Activated effector memory CD4-positive, alpha-beta T cell treated with anti-CD3 and anti-CD28 coated beads, Interleukin-2, amount 50 U/mL, for 16 hours (primary cell): ENCODE measurements around the gene FANCF.

Experiments used
- DNase-seq: peaks from one replicate; pipeline ENCODE4 v3.0.0-alpha.2; 2020

Gene FANCF

DNA sequence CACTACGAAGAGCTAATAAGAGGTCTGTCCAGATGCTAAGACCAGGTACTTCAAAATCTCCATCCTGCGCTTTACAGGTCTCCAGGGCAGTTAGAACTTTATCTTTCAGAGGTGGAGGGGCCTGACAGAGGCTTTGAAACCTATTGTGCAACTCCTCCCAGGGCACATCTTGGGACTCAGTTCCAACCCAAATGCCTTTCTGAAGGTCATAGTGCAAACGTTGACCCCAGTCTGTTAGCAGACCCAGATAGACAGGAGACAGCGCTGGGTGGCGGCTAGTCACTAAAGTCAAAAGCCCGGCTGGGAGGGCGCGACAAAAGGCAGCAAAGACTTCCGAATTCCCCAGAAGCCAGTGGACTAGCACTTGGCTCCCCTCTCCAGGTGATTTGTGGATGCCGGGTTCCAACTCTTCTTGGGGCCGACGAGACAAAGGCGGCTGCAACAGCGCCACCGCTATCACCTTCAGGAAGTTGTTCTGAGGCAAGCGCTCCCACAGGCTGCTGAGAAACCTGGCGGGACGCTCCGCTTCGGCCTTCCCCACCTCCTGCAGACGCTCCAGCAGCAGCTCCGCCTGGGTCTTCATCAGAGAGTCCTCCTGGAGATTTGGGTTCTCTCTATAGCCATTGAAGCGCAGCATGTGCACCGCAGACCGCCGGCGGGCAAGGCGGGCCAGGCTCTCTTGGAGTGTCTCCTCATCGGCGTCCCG is 728 bp downstream of the FANCF start:
- DNase-seq = peak; percentile 87

DNA sequence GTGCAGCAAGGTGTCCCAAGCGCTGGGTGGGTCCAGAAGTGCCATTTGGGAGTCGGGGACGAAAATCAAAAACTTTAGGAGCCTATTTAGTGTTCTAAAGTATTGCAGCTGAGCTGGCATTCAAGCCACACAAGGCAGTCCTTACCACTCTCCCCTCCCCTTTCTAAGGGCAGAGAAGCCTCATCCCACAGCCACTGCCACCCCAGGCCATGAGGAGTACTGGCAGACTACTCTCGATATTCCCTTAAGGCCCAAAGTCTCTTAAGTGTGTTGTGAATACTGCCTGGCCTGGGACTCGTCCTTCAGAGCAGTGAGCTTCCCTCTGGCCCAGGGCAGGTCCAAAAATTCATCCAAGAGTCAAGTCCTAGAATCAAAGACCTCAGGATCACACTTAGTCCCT is 7.8 kb downstream of the FANCF start:
- DNase-seq = no peak

DNA sequence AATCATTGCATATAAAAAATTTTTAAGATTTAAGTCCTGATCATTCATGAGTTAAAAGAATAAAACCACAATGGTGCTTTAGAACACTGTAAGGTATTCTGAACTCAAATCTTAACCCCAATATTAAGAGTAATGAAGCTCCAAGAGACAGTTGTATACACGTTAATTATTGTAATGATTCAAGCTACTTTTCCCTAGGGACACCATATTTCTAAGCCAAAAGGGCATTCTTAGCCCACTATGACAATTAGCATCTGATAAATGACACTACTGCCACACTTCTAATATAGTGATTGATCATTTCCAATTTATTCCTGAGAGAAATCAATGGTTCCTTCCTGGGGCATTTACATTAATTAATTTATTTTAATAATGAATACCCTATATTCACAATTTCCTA is 21.7 kb downstream of the FANCF start:
- DNase-seq = no peak

DNA sequence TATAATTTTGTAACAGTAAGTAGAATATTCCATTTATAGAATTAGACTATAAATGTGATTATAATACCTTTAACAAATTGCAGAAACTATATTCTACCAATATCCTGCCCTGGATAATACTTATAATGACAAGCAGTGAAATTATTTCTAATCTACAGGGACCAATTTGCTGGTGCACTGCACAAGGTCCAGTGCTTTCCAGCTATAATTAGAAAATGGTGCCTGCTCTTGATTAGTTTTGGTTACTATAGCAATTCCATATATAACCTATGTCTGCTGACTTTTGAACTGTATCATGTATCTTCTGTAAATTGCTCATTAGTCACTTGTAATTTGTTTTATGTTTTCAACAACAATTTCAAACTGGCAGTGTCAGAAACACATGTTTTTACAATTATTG is 23.1 kb downstream of the FANCF start:
- DNase-seq = no peak

DNA sequence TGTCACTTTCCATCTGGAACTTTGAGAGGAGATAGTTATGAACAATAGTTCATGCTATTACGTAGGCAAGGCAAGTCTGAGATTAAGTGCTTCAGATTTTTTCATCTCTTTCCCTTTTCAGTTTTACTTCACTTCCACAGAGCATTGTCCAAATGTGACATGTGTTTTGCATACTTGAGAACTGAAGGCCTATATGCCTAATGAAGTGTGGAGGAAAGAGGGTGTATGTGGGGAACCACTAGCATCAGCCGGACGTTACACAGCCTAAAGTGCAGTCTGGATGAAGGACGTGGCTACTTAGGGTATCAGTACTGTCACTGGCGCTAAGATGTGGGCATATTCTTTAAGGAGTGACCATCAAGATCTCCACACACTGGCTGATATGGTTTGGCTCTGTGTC is 26.2 kb downstream of the FANCF start:
- DNase-seq = no peak

DNA sequence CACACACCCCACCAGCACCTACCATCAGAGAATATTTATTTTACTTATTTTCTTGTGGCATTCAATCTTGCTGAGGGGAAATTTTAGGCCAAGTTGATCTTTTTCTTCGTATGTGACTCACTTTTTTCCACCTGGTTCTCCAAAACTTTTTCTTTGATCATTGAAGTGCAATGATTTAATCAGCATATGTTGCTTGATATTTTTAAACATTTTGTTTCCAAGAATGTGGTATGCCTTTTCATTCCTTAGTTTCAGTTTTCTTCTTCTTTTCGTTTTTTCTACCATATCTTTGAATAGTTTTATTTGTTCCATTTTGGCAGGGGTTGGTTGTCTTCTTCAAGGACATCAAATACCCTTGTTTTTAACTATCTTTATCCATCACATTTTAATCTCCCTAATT is 28.6 kb downstream of the FANCF start:
- no peak for DNase-seq

DNA sequence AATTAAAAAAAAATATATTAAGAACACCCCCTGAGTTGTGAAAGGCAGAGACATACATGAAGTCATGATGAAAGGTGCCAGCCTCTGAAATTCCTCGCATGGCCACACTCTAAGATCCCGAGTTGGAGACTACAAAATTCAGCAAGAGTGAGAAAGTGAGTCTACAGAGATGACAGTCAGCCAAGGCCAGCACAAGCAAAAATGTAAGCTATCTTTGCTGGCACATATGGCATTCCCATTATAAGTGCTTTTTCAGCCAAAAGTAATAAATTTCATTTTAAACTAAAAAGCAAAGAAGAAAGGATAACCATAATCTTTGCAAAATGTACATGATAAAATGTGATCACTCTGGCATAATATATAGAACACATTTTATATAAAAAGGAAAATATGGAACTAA is 40.6 kb downstream of the FANCF start:
- DNase-seq = no peak

DNA sequence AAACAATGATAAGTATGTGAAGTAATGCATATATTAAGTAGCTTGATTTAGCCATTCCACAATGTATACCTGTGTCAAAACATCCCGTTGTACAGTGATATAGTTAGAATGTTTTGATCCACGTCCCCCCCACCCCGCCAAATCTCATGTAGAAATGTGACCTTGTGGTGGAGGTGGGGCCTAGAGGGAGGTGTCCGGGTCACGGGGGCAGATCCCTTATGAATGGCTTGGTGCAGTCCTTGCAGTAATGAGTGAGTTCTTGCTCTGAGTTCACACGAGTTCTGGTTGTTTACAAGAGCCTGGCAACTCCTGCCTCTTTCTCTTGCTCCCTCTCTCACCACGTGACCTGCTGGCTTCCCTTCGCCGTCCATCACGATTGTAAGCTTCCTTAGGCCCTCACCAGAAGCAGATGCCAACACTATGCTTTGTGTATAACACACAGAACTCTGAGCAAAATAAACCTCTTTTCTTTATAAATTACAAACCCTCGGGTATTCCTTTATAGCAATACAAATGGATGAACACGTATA is 41.6 kb downstream of the FANCF start:
- no peak for DNase-seq

DNA sequence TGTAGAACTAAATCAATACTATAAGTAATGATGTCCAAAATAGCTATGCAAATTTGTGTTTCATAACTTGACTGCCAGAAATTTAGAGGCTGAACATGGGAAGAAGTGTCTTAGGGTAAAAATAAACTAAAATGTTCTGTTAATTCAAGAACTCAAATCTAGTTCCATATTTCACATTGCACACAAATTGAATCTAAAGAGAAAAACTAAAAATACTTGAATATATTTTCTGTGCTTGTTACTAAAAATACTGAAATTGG is 43.5 kb downstream of the FANCF start:
- no peak for DNase-seq

DNA sequence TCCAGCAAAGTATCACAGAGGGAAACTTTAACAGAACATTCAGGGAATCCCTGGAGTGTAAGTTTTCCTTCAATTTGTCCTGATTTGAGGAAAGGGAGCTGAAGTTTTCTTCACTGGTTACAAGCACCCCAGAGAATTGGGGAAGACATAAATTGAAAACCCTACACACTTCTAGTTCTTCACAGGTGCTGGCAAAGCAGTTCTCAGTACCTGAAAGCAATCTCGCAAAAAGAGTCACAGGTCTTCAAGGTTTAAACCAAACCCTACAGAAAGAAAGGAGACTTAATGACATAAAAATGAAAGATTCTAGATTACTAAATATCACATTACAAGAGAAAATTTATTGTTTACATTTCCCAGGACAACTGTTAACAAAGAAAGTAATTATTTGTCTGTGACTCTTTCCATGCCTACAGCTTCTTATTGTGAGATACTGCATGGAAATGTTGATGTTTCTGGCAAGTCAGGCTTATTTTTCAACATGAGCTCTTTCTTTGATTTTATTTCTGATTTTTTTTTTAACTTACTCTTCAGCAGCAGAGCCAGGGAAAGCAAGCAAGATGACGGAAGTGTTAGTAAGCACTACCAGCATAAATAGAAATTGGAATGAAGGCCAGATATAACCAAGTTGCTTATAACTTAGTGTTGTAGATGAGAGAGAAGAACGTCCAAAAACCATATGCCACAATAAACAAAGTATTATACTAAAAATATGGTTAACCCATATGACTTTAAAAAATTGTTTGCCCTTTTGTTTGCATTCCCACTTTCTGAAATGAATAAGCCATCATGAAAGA is 44.1 kb downstream of the FANCF start:
- no peak for DNase-seq

DNA sequence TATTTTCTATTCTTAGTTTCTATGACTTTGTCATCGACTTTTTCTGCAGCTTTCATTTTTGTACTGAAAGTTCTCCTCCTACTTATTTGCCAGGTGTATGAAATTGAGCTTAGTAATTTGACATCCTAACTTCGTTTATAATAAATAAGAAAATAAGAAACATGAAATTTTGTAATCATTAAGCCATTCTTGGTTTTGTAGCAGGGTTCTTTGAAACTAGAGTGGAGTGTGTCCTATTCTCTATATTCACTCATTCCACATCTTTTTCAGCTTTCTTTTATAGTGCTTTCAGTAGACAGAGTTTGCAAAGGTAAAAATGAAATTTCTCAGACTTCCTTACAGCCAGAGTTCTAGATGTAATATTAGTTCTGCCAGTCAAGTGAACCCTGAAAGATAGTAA is 47.8 kb downstream of the FANCF start:
- DNase-seq = no peak
